GM21717 (cell line): ENCODE results near the gene ST3GAL2.
"Not testable (repeated sequence)": the region's sequence is repeated elsewhere in the genome, so short reads cannot be mapped to it uniquely, and the experiment has no call there.

Source experiments
- ATAC-seq: cut with Tn5 transposase; IDR thresholded peaks from one replicate; pipeline ENCODE4 v1.9.1; 2021; ENCODE audit warnings: mild to moderate bottlenecking, moderate library complexity; ENCODE audit not compliant: unreplicated experiment

ST3GAL2 gene

DNA sequence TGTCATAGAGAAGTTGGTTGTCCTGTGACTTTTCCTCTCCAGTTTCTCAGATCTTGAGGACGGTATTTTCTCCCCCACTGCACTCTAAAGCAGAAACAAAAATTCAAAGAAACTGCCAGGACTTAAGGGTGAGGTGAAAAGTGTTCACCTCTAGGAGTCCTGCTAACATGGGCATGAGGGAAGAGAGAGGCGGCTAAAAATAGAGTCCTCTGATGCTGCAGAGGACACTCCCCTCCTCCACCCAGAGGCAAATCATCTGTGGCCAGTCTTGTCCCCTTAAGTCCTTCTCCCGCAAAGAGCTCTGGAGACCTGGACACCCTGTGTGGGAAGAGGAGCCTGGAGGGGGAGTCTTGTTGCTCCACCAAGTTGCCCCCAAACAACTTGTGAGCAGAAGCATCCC lies 96.9 kb downstream of the ST3GAL2 start:
- no peak for ATAC-seq

DNA sequence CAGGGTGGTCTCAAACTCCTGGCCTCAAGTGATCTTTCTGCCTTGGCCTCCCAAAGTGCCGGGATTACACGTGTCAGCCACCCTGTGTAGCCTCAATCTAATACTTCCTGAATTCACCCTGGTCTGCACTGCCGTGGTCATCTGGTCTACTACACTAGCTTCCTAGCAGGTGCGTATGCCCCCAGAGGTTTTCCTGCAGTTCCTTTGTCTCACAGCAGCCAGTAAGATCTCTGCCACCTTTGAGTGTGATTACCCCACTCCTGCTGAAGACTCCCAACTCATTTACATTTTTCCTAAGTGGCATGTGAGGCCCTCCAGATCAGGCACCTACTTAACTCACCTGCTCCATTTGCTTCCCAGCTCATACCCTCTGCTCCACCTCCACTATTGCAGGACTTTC lies 97.3 kb downstream of the ST3GAL2 start:
- ATAC-seq, result no peak

DNA sequence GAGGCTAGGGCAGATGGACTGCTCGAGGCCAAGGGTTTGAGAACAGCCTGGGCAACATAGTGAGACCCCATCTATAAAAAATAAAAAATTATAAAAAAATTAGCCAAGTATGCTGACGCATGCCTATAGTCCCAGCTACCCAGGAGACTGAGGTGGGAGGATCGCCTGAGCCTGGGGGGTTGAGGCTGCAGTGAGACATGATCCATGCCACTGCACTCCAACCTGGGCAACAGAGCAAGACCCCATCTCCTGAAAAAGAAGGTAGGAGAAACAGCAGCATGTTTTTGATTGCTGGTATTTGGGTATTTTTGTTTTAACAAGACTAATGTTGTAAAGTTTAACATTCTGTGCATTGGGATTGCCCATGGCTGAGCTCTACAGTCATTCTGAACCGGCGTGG lies 101.1 kb downstream of the ST3GAL2 start:
- ATAC-seq, result no peak

DNA sequence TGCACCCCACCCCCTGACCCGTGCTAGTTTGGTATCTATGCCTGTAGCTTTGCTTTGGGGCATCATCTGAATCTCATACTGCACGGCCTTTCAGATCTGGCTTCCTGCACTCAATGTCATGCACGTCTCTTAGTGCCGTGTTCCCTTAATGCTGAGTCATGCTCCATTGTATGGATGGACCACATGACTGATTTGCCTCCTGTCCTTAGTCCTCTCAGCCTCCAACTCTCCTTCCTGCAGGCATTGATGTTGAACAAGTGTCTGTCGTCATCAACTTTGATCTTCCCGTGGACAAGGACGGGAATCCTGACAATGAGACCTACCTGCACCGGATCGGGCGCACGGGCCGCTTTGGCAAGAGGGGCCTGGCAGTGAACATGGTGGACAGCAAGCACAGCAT lies 106.2 kb downstream of the ST3GAL2 start:
- ATAC-seq, result not testable (repeated sequence)

DNA sequence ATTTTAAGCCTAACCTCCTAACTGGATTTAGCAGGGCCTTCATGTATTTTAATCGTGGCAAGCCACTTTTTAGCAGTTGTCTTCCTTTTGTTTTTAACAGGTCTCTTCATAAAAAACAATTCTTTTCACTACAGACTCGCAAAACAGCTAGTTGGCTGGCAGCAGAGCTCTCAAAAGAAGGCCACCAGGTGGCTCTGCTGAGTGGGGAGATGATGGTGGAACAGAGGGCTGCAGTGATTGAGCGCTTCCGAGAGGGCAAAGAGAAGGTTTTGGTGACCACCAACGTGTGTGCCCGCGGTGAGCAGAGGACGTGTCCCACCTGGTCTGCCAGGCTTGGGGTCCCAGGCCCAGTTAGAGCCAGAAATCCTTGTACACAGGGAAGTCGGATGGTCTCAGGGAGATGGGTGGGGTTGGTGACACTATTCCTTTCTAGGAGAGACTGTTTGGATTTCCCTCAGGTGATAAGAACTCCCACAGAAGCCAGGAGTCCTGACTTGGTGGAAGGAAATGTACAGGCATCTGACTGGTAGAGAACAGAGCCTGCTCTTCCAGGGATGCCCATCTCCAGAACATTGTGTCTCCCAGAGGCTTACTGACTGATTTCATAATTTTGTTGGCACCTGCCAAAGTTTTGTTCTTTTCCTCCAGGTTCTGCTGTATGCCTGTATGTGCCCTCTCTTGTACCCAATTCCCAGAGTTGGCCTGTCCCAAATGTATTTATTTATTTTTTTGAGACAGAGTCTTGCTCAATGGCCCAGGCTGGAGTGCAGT lies 107.1 kb downstream of the ST3GAL2 start:
- ATAC-seq, result no peak

DNA sequence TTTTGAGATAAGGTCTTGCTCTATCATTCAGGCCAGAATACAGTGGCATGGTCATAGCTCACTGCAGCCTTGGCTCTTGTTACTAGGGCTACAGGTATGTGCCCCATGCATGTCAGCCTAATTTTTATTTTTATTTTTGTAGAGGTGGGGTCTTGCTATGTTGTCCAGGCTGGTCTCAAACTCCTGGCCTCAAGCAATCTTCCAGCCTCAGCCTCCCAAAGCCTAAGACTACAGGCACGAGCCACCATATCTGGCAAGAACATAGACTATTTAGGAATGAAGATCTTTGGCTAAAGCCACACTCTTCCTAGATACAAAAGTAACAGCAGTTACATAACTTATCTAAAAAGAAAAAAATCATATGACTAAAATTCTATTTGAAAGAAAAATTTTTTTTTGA lies 107.8 kb downstream of the ST3GAL2 start:
- no peak for ATAC-seq
